PFSK-1 (cell line): Measurements from ENCODE around the gene MYBBP1A.

ENCODE experiments used
- FOXP2 ChIP-seq: optimal IDR thresholded peaks from 2 replicates; pipeline ENCODE3; 2011; ENCODE audit warnings: borderline replicate concordance, control low read depth, inconsistent platforms; ENCODE audit not compliant: insufficient read depth; ENCODE audit errors: extremely low read length, extremely low read depth
- POLR2AphosphoS5 ChIP-seq: IDR thresholded peaks from 2 replicates; pipeline ENCODE4 v1.6.1; 2012; ENCODE audit warnings: low read depth, mild to moderate bottlenecking, control low read depth, low read length, moderate library complexity
- SIN3A ChIP-seq: IDR thresholded peaks from 2 replicates; pipeline ENCODE4 v1.6.1; 2012; ENCODE audit warnings: mild to moderate bottlenecking, low read length, moderate library complexity, borderline replicate concordance; ENCODE audit not compliant: insufficient read depth
- TAF1 ChIP-seq: IDR thresholded peaks from 2 replicates; pipeline ENCODE4 v1.6.1; 2012; ENCODE audit warnings: low read length, control low read depth, borderline replicate concordance; ENCODE audit not compliant: insufficient read depth
- TF ChIP-seq, protein P1 (sequence below), 2 experiments: IDR thresholded peaks; 2 replicates each; pipeline versions ENCODE4 v1.6.1 to v1.8.0; 2011 to 2012; ENCODE audit warnings: low read depth in 2 of 2, low read length in 2 of 2, control low read depth in 1 of 2, inconsistent platforms in 1 of 2, mild to moderate bottlenecking in 1 of 2, moderate library complexity in 1 of 2; ENCODE audit not compliant: insufficient read depth in 1 of 2

The MYBBP1A gene

DNA sequence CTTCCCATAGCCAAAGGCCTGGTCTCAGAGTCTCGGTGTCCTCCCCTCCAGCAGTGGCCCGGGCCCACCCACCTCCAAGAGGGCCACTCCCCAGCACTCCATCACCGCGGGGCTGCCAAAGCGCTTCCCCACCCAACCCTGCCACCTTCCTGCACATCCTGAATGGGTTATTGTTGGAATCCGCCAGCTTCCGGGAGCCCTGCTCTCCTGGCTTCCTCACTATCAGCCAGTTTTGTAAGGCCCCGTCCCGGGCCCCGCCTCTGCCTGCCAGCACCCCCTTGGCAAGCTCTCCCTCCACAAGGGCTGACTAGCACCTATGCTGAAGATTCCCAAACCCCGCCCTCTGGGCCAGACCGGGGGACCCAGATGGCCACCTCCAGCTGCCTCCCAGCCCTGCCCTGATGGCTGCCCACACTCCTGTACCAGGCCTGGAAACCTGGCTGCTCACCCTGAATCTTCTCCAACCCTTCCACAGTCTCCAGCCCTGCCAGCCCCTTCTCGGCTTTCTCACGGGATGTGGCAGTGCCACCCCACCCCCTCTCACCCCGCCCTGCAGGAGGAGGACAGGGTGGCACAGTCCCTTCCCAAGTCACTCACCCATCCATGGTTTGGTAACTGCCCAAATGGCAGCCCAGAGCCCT lies 14.4 kb downstream of the MYBBP1A start:
- no peak for TF ChIP-seq FOXP2
- TF ChIP-seq SIN3A = no peak
- TF ChIP-seq POLR2AphosphoS5 = no peak
- no peak for TF ChIP-seq TAF1
- TF ChIP-seq, protein P1, sequence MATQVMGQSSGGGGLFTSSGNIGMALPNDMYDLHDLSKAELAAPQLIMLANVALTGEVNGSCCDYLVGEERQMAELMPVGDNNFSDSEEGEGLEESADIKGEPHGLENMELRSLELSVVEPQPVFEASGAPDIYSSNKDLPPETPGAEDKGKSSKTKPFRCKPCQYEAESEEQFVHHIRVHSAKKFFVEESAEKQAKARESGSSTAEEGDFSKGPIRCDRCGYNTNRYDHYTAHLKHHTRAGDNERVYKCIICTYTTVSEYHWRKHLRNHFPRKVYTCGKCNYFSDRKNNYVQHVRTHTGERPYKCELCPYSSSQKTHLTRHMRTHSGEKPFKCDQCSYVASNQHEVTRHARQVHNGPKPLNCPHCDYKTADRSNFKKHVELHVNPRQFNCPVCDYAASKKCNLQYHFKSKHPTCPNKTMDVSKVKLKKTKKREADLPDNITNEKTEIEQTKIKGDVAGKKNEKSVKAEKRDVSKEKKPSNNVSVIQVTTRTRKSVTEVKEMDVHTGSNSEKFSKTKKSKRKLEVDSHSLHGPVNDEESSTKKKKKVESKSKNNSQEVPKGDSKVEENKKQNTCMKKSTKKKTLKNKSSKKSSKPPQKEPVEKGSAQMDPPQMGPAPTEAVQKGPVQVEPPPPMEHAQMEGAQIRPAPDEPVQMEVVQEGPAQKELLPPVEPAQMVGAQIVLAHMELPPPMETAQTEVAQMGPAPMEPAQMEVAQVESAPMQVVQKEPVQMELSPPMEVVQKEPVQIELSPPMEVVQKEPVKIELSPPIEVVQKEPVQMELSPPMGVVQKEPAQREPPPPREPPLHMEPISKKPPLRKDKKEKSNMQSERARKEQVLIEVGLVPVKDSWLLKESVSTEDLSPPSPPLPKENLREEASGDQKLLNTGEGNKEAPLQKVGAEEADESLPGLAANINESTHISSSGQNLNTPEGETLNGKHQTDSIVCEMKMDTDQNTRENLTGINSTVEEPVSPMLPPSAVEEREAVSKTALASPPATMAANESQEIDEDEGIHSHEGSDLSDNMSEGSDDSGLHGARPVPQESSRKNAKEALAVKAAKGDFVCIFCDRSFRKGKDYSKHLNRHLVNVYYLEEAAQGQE (IDR thresholded peaks at IDR 0.05; ENCODE audit: insufficient read depth in 1 of 2, low read depth in 2 of 2, low read length in 2 of 2) = no peak

DNA sequence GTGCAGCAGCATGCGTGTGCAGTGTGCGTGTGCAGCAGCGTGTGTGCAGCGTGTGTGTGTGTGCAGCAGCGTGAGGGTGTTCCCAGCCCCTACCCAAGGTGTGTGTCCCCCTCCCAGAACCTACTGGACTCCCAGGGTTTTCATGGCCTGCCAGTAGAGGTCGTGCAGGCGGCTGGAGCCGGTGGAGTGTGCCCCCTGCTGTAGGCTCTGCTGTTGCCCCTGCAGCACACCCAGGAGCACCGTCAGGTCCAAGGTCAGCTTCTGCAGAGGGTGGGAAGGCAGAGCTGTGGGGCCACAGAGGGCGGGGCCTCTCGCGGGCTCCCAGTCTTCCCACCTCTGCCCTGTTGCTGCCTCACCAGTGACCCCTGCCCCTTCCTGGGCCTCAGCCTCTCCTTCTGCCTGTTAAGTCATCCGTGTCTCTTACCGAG lies 14.9 kb downstream of the MYBBP1A start:
- no peak for TF ChIP-seq POLR2AphosphoS5
- peak; percentile 19 for TF ChIP-seq FOXP2

DNA sequence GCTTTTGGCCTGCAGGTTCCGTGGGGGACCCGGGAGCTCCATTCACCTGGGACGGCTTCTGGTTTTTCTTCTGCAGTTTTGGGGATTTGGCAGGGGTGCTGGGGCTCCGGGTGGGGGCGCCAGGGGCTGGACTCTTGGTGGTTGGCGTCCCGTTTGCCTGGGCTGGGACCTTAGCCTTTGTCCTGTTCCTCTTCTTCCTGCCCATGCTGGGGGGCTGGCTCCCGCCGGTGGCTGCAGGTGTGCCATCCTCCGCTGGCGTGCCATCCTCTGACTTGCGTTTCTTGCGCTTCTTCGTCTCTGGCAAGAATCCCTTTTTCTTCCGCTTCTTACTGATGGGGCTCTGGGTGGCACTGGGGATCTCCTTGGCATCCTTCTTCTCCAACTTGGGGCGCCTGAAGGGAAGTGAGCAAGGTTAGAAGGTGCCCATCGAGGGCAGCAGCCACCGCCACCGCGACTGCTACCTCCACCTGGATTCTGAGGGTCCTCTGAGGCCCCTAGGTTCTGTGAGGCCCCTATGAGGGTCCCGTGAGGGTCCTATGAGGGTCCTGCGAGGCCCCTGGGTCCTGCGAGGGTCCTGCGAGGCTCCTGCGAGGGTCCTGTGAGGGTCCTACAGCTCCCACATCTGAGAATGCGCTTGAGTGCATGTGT lies 15.5 kb downstream of the MYBBP1A start:
- TF ChIP-seq TAF1 = no peak
- peak; percentile 30 for TF ChIP-seq POLR2AphosphoS5

DNA sequence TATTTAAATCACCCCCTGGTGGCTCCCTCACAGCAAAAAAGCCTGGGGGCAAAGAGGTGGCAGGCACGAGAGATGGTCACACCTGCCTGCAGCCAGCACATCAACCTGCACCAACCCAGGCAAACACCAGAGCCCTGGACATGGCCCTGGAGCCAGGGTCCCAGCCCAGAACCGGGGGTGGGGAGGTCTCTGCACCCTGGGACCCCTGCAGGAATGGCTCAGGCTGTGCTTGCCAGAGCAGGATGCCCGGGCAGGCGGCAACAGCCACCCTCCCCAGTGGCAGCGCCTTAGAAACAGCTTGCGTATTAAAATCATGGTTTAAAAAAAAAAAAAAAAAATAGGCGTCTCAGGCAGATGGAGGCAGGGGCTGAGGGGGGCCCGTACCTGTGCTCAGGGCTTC lies 16.2 kb downstream of the MYBBP1A start:
- TF ChIP-seq SIN3A = no peak
- no peak; the same call in 1 of the 2 replicates for TF ChIP-seq POLR2AphosphoS5
- TF ChIP-seq TAF1 = no peak
- TF ChIP-seq FOXP2 = no peak
- TF ChIP-seq, protein P1 (IDR thresholded peaks at IDR 0.05; ENCODE audit: insufficient read depth in 1 of 2, low read depth in 2 of 2, low read length in 2 of 2) = no peak

DNA sequence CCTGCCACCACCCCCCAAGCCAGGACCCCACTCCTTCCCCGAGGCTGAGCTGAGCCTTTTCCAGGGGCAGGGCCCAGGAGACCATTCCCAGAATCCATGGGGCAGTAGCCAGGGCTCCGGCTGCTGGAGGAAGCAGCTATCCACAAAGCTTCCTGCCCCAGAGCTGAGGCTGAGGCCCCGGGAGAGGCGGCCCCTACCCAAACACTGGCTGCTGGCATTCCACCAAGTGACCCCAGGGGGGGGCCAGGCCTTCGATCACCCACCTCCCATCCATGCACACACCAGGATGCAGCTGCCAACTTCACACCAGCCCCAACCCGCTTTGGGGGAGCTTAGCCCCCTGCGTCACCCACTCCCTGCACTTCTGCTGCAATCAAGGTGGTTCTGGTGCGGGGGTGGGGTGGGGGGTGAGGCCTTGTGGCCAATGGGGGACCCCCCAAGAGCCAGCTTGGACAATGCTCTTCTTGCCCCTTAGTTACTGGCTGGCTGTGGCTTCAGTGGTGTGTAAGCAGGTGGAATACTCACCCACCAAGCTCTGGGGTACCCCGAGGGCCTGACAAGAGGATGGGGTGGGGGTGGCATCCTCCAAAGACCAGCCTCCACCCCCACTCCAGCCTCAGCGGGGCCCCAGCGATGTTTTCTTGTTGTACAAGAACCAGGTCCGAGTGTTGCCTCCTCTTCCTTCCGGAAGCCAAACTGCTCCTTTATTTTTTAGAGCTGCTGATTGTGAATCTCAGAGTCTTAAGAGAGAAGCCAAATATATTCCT lies 16.8 kb downstream of the MYBBP1A start:
- TF ChIP-seq, protein P1 (IDR thresholded peaks at IDR 0.05; ENCODE audit: insufficient read depth in 1 of 2, low read depth in 2 of 2, low read length in 2 of 2) = no peak
- TF ChIP-seq POLR2AphosphoS5 (no peak), FOXP2 (no peak), TAF1 (no peak), SIN3A (no peak)

DNA sequence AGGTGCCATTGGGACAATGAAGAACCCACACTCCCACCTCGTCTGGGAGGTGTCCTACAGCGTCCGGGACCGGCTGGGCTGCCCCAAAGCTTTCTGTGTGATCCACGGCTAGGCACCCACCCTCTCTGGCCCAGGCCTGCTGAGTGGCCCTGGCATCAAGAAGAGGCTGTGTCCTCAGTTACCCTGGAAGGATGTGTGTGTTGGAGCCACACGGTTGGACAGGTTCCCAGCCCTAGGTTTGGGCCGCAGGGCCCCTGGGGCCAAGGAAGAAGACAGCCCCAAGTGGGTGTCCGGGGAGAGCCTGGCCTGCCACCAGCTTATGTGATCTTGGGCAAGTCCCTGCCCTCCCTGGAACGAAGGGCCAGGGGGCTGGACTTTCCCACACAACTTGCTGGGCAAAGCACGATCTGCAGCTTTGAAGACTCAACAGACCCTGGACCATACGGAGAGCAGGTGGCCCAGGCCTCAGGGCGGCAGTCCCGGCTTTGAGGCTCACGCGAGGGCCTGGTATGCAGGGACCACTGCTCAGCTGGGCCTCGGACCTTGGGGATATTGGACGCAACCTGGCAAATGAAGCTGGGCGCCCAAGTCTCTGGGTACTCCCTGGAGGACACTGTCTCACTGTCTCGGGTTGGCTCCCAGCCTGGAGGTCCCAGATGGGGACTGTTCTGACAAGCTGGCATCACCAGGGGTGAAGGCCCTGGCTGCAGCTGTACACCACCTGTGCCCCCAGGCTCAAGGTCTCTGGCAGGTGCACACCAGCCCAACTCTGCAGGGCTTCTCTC lies 17.5 kb downstream of the MYBBP1A start:
- TF ChIP-seq TAF1 (no peak), FOXP2 (no peak), SIN3A (no peak)
